ENCODE measurements around the gene LRFN3.
A peak's percentile ranks its signal among the peaks of the same experiment; 100 is the strongest.

- peak in 2 of 3 donors; percentile 14 to 17 for TF ChIP-seq POLR2AphosphoS5 (IDR thresholded peaks at IDR 0.05)
- TF ChIP-seq CTCF (IDR thresholded peaks at IDR 0.05 in 8 of 11, conservative IDR thresholded peaks at IDR 0.05 in 3 of 11), result no peak
- no peak for TF ChIP-seq POLR2A (IDR thresholded peaks at IDR 0.05)
These were observed 40.1 kb upstream of the LRFN3 start for GRCh38 chr19:35895911-35896642.
